Skeletal muscle cell (primary cell): ENCODE data around the gene SH3PXD2A.

Experiments used
- DNase-seq: peaks from one replicate; pipeline ENCODE4 v3.0.0-alpha.2; 2010; ENCODE audit warnings: low read depth
- H3K4me3 ChIP-seq: 2 replicates; pipeline ENCODE4 v1.5.1; 2011; ENCODE audit warnings: low read depth, mild to moderate bottlenecking, control low read depth, low read length, moderate library complexity

The SH3PXD2A gene

GRCh38 chr10:103718247-103718620, 137.1 kb downstream of the SH3PXD2A start:
- H3K4me3 ChIP-seq: no peak overlapping the region
- no peak for DNase-seq

- no peak for DNase-seq
- H3K4me3 ChIP-seq: no peak overlapping the region
These were observed 137.8 kb downstream of the SH3PXD2A start for GRCh38 chr10:103717341-103718246.

GRCh38 chr10:103716206-103717160, 138.9 kb downstream of the SH3PXD2A start:
- no peak overlapping the region for H3K4me3 ChIP-seq
- no peak for DNase-seq

GRCh38 chr10:103715430-103715829, 139.9 kb downstream of the SH3PXD2A start:
- peak; percentile 60 for DNase-seq
- no peak overlapping the region for H3K4me3 ChIP-seq

- DNase-seq: no peak
- H3K4me3 ChIP-seq: no peak overlapping the region
These were observed 141.0 kb downstream of the SH3PXD2A start for GRCh38 chr10:103714232-103714891.

- DNase-seq: no peak
- no peak overlapping the region for H3K4me3 ChIP-seq
These were observed 141.7 kb downstream of the SH3PXD2A start for GRCh38 chr10:103713676-103714075.

GRCh38 chr10:103712898-103713498, 142.4 kb downstream of the SH3PXD2A start:
- no peak overlapping the region for H3K4me3 ChIP-seq
- DNase-seq: no peak

DNA sequence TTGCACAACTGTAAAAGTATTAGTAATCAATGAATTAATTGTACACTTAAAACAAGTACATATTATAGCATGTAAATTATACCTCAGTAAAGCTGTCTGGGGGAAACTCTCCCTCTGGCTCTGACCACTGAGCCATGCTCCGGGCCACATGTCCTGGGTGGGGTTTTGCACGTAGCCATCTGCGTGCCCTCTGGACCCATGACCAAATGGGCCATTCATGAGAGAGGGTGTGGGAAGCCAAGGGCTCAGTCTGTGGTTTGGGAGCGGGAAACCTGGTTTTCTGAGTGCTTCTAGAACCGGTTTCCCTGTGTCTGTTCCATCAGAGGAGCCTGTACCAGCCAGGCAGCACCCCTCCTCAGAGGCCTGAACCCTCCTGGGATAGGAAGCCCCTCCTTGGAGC, 143.2 kb downstream of the SH3PXD2A start:
- no peak overlapping the region for H3K4me3 ChIP-seq
- DNase-seq: no peak

DNA sequence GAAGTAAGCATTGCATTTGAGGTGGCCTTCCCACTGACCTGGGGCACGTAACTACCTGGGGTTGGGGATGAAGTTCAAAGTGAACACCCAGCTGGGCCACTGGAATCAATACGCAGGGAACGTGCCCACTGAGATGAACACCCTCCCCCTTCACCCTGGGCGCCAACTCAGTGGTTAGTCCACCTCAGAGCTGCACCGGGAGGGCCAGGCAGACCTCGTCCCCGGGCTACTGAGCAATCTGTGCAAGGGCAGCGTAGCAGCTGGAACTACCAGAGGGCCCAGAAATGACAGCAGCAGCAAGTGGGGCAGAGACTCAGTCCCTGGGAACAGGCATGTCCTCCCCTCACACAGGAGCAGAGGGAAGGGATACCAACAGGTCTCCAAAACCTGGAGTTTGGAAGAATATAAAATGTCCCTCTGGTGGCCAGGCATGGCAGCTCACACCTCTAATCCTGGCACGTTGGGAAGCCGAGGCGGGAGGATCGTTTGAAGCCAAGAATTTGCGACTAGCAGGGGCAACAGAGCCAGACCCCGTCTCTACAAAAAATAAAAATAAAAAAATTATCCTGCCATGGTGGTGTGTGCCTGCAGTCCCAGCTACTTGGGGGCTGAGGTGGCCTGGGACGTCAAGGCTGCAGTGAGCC, 143.9 kb downstream of the SH3PXD2A start:
- no peak for DNase-seq

GRCh38 chr10:103710490-103710889, 144.9 kb downstream of the SH3PXD2A start:
- DNase-seq: no peak
- H3K4me3 ChIP-seq: no peak overlapping the region

More for the DNA sequence above, 143.9 kb downstream of the SH3PXD2A start:
- no peak overlapping the region for H3K4me3 ChIP-seq

- DNase-seq: no peak
These were observed 145.9 kb downstream of the SH3PXD2A start for GRCh38 chr10:103709341-103709920.

DNA sequence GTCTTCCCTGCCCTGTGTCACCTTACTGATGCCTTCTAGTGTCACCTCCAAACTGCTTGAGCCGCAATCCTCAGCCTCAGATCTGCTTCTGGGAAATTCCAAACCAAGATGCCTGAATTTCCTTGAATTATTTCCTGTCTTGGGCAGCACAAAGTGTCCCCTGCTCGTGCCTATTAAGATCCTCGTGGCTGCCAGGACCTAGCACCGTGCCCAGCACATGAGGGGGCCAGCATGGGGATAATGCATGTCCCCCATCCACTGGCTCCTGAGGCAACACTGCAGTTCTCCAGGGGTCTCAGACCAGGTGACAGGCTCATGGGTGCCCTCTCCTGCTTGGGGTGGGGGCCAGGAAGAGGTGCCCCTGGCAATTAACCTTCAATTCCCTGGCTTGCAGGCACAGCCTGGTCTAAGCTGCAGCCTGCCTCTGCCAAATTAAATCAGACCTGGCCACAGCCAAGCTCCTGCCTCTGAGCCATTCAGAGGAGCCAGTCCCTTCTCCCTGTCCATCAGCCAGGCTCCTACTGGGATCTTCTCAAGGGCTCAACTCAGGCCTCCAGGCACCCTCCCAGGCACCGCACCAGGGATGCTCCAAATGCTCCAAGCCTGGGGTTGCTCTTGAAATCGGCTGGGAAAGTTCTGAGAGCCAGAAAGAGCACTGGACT, 146.6 kb downstream of the SH3PXD2A start:
- no peak for DNase-seq
- H3K4me3 ChIP-seq: no peak overlapping the region

More at GRCh38 chr10:103709341-103709920, 145.9 kb downstream of the SH3PXD2A start:
- no peak overlapping the region for H3K4me3 ChIP-seq

DNA sequence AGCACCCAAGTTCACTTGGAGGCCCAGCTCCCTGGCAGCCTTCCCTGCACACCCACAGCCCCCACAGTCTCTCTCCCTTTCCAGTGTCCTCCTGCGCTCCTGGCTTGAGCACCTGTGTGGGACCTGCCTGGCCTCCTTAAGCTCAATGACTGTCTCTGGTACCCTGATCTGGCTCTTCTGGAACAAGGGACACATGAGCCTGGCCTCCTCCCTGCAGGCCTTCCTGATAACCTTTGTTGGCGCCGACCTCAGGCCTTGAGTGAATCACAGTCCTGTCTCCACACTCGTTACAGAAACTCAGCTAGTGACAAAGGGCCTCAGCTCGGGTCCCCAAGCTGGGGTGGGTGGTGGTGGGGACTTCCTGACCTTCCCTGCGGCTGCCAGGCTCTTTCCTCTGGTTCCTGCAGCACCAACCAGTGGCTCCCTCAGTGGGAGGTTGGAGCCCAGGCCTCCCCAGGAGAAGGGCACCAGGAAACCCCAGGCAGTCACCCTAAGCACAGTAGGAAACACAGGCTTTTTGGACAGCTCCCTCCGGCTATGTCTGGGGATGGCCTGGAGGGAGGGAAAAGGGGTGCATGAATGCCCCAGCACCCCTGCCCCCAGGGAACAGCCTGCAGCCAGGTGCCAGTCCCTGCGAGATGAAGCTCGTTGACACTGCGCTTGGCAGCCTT, 147.3 kb downstream of the SH3PXD2A start:
- no peak overlapping the region for H3K4me3 ChIP-seq
- DNase-seq: no peak

- no peak for DNase-seq
- H3K4me3 ChIP-seq: no peak overlapping the region
These were observed 148.6 kb downstream of the SH3PXD2A start for GRCh38 chr10:103706762-103707161.

GRCh38 chr10:103706047-103706446, 149.3 kb downstream of the SH3PXD2A start:
- H3K4me3 ChIP-seq: no peak overlapping the region
- DNase-seq: no peak

- H3K4me3 ChIP-seq: no peak overlapping the region
- no peak for DNase-seq
These were observed 151.1 kb downstream of the SH3PXD2A start for GRCh38 chr10:103703941-103704919.
